Measurements from ENCODE around the gene ARCN1.

DNA sequence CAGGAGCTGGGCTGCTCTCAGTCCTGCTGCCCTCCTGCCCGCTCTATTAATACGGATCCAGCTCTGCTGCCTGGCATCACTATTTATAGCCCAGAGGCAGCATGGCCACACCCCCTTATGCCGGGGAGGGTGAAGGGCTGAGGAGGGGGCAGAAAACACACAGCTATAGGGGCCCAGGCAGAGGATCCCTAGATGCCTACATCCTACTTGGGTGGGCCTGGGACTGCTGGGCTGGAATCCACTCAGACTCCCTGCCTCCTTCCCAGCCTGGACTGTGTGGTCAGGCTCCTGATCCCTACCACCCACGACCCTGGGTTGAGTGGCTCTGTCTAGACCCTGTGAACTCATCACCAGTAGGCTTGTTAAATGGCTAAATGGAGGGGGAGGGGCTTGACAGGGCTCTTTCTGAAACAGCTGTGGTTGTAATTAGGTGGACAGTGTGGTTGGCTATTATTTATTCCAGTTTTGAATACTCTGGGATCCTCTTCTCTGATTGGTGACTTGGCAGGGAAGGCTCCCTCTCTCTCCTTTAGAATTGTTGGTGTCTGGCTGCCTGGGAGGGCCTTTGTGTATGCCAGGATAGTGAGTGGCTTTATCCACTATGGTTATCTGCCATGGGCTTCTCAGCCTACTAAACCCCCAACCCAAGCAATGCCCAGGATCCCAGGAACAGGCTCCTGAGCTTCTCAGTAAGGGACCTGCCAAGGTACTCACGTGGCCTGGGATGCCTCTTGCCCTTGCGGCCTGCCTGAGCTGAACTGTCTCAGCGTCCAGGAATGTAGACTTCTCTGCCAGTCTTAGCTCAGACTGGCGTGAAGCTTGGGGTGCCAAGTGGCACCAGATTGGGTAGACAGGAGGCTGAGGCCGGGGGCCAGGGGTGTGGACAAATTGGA lies 50.4 kb downstream of the ARCN1 start:
- TF ChIP-seq ZNF766 (CRISPR knock-in tag; conservative IDR thresholded peaks at IDR 0.05) (no peak), YY1 (IDR thresholded peaks at IDR 0.05; ENCODE audit: borderline replicate concordance in 1 of 3, control insufficient read depth in 1 of 3, extremely low read depth in 1 of 3, insufficient read depth in 3 of 3, insufficient read length in 1 of 3, insufficient replicate concordance in 2 of 3, low read depth in 1 of 3, low read length in 2 of 3) (no peak), ZNF24 (IDR thresholded peaks at IDR 0.05) (no peak), CEBPB (tag; IDR thresholded peaks at IDR 0.05) (no peak), NR2F6 (CRISPR knock-in tag; IDR thresholded peaks at IDR 0.05) (no peak), ZNF274 (IDR thresholded peaks at IDR 0.05; ENCODE audit: borderline replicate concordance, low read depth, low read length) (no peak), ZNF282 (CRISPR knock-in tag; IDR thresholded peaks at IDR 0.05) (no peak), ZSCAN32 (CRISPR knock-in tag; IDR thresholded peaks at IDR 0.05) (no peak)
- TF ChIP-seq, protein P1, sequence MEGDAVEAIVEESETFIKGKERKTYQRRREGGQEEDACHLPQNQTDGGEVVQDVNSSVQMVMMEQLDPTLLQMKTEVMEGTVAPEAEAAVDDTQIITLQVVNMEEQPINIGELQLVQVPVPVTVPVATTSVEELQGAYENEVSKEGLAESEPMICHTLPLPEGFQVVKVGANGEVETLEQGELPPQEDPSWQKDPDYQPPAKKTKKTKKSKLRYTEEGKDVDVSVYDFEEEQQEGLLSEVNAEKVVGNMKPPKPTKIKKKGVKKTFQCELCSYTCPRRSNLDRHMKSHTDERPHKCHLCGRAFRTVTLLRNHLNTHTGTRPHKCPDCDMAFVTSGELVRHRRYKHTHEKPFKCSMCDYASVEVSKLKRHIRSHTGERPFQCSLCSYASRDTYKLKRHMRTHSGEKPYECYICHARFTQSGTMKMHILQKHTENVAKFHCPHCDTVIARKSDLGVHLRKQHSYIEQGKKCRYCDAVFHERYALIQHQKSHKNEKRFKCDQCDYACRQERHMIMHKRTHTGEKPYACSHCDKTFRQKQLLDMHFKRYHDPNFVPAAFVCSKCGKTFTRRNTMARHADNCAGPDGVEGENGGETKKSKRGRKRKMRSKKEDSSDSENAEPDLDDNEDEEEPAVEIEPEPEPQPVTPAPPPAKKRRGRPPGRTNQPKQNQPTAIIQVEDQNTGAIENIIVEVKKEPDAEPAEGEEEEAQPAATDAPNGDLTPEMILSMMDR (IDR thresholded peaks at IDR 0.05 in 2 of 3, conservative IDR thresholded peaks at IDR 0.05 in 1 of 3; ENCODE audit: insufficient read depth in 2 of 3, low read depth in 1 of 3, low read length in 3 of 3), result 0 out of 6 replicates have a peak, but pooled peaks of 1 of the 3 experiments have one; percentile 1
- TF ChIP-seq, protein P2, sequence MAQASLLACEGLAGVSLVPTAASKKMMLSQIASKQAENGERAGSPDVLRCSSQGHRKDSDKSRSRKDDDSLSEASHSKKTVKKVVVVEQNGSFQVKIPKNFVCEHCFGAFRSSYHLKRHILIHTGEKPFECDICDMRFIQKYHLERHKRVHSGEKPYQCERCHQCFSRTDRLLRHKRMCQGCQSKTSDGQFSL (CRISPR knock-in tag; IDR thresholded peaks at IDR 0.05), result no peak
- TF ChIP-seq, protein P2 (tag; IDR thresholded peaks at IDR 0.05), result no peak

Measured in K562 (cell line).